K562 (cell line): ENCODE data around the gene MYH9. TPM values are rescaled to one million over a fixed set of nuclear protein-coding genes. Genes with fewer than 3 reads are reported as not detected.

Experiments
- ATF4 ChIP-seq: fragments of 450-650 bp; formaldehyde crosslinking; IDR thresholded peaks from 2 replicates; pipeline ENCODE4 v1.4.0; 2022; ENCODE audit warnings: mild to moderate bottlenecking, moderate library complexity
- BDP1 ChIP-seq: IDR thresholded peaks from 3 replicates; pipeline ENCODE4 v1.6.1; 2011; ENCODE audit not compliant: insufficient read length, insufficient read depth
- C11orf30 ChIP-seq: fragments of 450-650 bp; IDR thresholded peaks from 2 replicates; pipeline ENCODE4 v1.6.1; 2016; ENCODE audit warnings: low read depth, mild to moderate bottlenecking
- HNRNPLL ChIP-seq: fragments of 200-400 bp; formaldehyde crosslinking; IDR thresholded peaks from 2 replicates; pipeline ENCODE4 v1.6.1; 2017; ENCODE audit warnings: low read length, low read depth, mild to moderate bottlenecking; ENCODE audit not compliant: poor library complexity, severe bottlenecking
- MAFG ChIP-seq: fragments of 450-650 bp; conservative IDR thresholded peaks from 2 replicates; pipeline ENCODE4 v1.6.1; 2016; ENCODE audit warnings: missing genetic modification characterization, missing compliant biosample characterization
- NELFE ChIP-seq: IDR thresholded peaks from 2 replicates; pipeline ENCODE4 v1.6.1; 2011; ENCODE audit warnings: mild to moderate bottlenecking; ENCODE audit not compliant: insufficient read depth, insufficient read length
- NEUROD1 ChIP-seq: fragments of 150-350 bp; IDR thresholded peaks from 2 replicates; pipeline ENCODE4 v1.6.1; 2014; ENCODE audit warnings: borderline replicate concordance, low read length, low read depth; ENCODE audit not compliant: partially characterized antibody
- NKRF ChIP-seq: fragments of 450-650 bp; IDR thresholded peaks from 2 replicates; pipeline ENCODE4 v1.6.1; 2016; ENCODE audit warnings: borderline replicate concordance
- PBX2 ChIP-seq, 2 experiments: IDR thresholded peaks in 1 of 2; conservative IDR thresholded peaks in 1 of 2; 2 replicates each; pipeline ENCODE4 v1.6.1; 2016; ENCODE audit warnings: low read depth in 2 of 2, mild to moderate bottlenecking in 1 of 2, missing compliant biosample characterization in 1 of 2, missing genetic modification characterization in 1 of 2, moderate library complexity in 1 of 2
- SLC30A9 ChIP-seq: fragments of 250-450 bp; sonication (Bioruptor Pico); IDR thresholded peaks from 2 replicates; pipeline ENCODE4 v1.8.0; 2022; ENCODE audit warnings: mild to moderate bottlenecking, moderate library complexity
- ZBTB12 ChIP-seq: fragments of 250-450 bp; sonication (Bioruptor Pico); IDR thresholded peaks from 2 replicates; pipeline ENCODE4 v1.4.0; 2020
- ZNF121 ChIP-seq: sonication (generic); formaldehyde crosslinking; conservative IDR thresholded peaks from 2 replicates; pipeline ENCODE4 v1.8.0; 2022; ENCODE audit warnings: missing genetic modification reagents
- ZNF124 ChIP-seq: sonication (generic); formaldehyde crosslinking; IDR thresholded peaks from 2 replicates; pipeline ENCODE4 v1.8.1; 2022; ENCODE audit warnings: missing genetic modification reagents
- ZNF197 ChIP-seq: fragments of 200-800 bp; sonication (Bioruptor generic); IDR thresholded peaks from 2 replicates; pipeline ENCODE4 v1.6.1; 2016; ENCODE audit warnings: low read depth, missing genetic modification characterization, missing compliant biosample characterization
- ZNF609 ChIP-seq: sonication (generic); formaldehyde crosslinking; IDR thresholded peaks from 2 replicates; pipeline ENCODE4 v1.8.1; 2023; ENCODE audit warnings: missing genetic modification reagents, mild to moderate bottlenecking, borderline replicate concordance
- ZNF766 ChIP-seq: fragments of 200-800 bp; sonication (Bioruptor generic); conservative IDR thresholded peaks from 2 replicates; pipeline ENCODE4 v1.6.1; 2016; ENCODE audit warnings: missing genetic modification characterization, missing compliant biosample characterization
- polyA plus RNA-seq, 8 experiments: library from polyadenylated mRNA; depleted of rRNA in 4 of 8; stranded (reverse) in 5 of 8; unstranded in 3 of 8; fragments of >200 nt; fragmentation: Nextera tagmentation in 2 of 8; fragmentation: Illumina TruSeq in 1 of 8; extraction: Ambion mirVana in 2 of 8; extraction: Trizol in 1 of 8; gene quantifications; 2 replicates each; pipeline versions ENCODE4 v1.2.1 to v1.2.3, GENCODE V29; 2011 to 2014; ENCODE audit warnings: inconsistent platforms in 1 of 8, missing spikeins in 1 of 8
- total RNA-seq, 7 experiments: library from RNA; depleted of rRNA in 6 of 7; stranded (reverse); fragments of >200 nt in 6 of 7; fragmentation: Illumina TruSeq in 2 of 7; extraction: Trizol in 2 of 7; gene quantifications; 2 replicates each; pipeline versions ENCODE4 v1.2.1 to v1.2.3, GENCODE V29; 2011 to 2021; ENCODE audit warnings: low replicate concordance in 1 of 7

The MYH9 gene
- total and polyA plus RNA-seq, 9 of the 15 experiments (the other 6 are each of a cell fraction or from before 2014, with no cell fraction given): 0.71 to 111 (median 24.6) TPM

- no peak for TF ChIP-seq ATF4 (CRISPR knock-in tag)
- TF ChIP-seq BDP1: no peak
- no peak for TF ChIP-seq NELFE
- no peak for TF ChIP-seq ZNF609
- no peak for TF ChIP-seq HNRNPLL
- no peak for TF ChIP-seq ZNF197 (CRISPR knock-in tag)
- no peak for TF ChIP-seq ZNF124 (CRISPR knock-in tag)
- TF ChIP-seq C11orf30: peak; percentile 56; the same call in 1 of the 2 replicates
- no peak for TF ChIP-seq NKRF
- TF ChIP-seq NEUROD1: no peak
- TF ChIP-seq ZBTB12 (CRISPR knock-in tag): no peak
- TF ChIP-seq PBX2 (CRISPR knock-in tag; IDR thresholded peaks at IDR 0.05; ENCODE audit: low read depth): no peak
- peak; percentile 61 for TF ChIP-seq PBX2 (tag; conservative IDR thresholded peaks at IDR 0.05; ENCODE audit: low read depth)
- no peak for TF ChIP-seq ZNF766
- peak; percentile 35; the same call in 1 of the 2 replicates for TF ChIP-seq MAFG (tag)
- TF ChIP-seq ZNF121 (CRISPR knock-in tag): no peak
- no peak for TF ChIP-seq SLC30A9
These were observed 8.1 kb upstream of the MYH9 start (continued) for GRCh38 chr22:36395915-36396314.
